Activated naive CD8-positive, alpha-beta T cell treated with anti-CD3 and anti-CD28 coated beads, Interleukin-2, amount 10 ng/mL, durations not matched to agents 7 days and 5 days (primary cell): ENCODE measurements around the gene ELK4. TPM values are rescaled to one million over a fixed set of nuclear protein-coding genes. Genes with fewer than 3 reads are reported as not detected.

ENCODE experiments used
- ATAC-seq: fragments of 150-1000 bp; cut with Tn5 transposase; one replicate; pipeline ENCODE4 v1.10.0; 2021; ENCODE audit warnings: low read depth, moderate library complexity
- POLR2A ChIA-PET: fragments of 350-600 bp; sonication (Branson Sonifier 250); formaldehyde crosslinking; loops from one replicate; lab custom pipeline; 2021; ENCODE audit warnings: antibody characterized with exemption; lab: Charles Lee
- DNase-seq: peaks from one replicate; pipeline ENCODE4 v3.0.0; 2021
- H3K27ac Mint-ChIP-seq: one replicate; pipeline ENCODE4 v1.8.0; 2022; ENCODE audit warnings: mild to moderate bottlenecking, mixed read lengths
- H3K27me3 Mint-ChIP-seq: one replicate; pipeline ENCODE4 v1.8.0; 2022; ENCODE audit warnings: mild to moderate bottlenecking, moderate library complexity, mixed read lengths
- H3K36me3 Mint-ChIP-seq: one replicate; pipeline ENCODE4 v1.8.0; 2021; ENCODE audit warnings: mild to moderate bottlenecking, mixed read lengths
- H3K4me1 Mint-ChIP-seq: one replicate; pipeline ENCODE4 v1.8.0; 2021; ENCODE audit warnings: mixed read lengths
- H3K4me3 Mint-ChIP-seq: one replicate; pipeline ENCODE4 v1.8.0; 2022; ENCODE audit warnings: mild to moderate bottlenecking, moderate library complexity, mixed read lengths
- H3K9me3 Mint-ChIP-seq: one replicate; pipeline ENCODE4 v1.8.0; 2021; ENCODE audit warnings: mixed read lengths
- total RNA-seq, 2 experiments: library from RNA; stranded (reverse); gene quantifications; one replicate each; pipeline ENCODE4 v1.2.3, GENCODE V29; 2021

ELK4 gene
- total RNA-seq, 2 experiments from 2014 or later: 124 to 141 TPM

DNA sequence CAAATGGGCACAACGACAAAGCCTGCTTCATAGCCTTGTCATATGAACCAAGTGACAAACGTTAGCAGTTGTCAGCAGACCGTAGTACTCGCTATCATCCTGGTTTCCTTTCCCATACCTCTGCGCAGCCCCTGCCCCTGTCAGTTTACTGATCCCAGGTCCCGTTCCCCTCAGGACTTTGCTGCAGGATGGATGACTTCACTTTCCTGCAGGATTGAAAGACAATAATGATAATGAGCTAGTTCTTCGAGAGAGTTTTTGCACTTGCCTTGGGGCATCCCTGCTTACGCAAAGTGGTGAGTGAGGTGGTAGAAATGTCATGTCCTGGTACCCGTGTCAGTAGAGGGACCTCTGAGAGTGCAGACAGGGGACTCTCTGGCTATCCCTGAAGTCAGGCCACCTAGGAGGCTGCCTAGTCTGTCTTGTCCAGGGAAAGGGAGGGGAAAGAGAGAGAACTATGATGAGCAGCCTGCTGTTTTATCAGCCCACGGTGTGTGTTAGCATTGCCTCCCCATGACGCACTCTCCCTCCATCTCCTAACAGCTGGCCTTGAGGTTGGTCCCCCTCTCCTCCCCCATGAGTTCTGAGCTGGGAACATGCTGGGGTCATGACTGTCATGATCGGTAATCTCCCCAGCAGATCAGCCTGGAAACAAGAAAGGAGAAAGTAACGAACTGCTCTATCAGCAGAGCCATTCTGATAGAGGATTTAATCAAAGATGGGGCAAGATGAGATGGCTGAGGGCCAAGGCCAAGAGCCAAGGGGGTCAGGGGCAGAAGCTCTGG lies 53.7 kb downstream of the ELK4 start:
- no peaks in the 10 kb centered on the region for H3K36me3 Mint-ChIP-seq
- H3K9me3 Mint-ChIP-seq: no peaks in the 10 kb centered on the region
- peaks cover 12% of the 10 kb centered on the region for H3K4me1 Mint-ChIP-seq
- H3K27ac Mint-ChIP-seq: no peak overlapping the region
- no peak overlapping the region for H3K4me3 Mint-ChIP-seq
- POLR2A ChIA-PET: no interaction called here
- H3K27me3 Mint-ChIP-seq: peaks cover 10% of the 10 kb centered on the region
- ATAC-seq: no peak
- no peak for DNase-seq

DNA sequence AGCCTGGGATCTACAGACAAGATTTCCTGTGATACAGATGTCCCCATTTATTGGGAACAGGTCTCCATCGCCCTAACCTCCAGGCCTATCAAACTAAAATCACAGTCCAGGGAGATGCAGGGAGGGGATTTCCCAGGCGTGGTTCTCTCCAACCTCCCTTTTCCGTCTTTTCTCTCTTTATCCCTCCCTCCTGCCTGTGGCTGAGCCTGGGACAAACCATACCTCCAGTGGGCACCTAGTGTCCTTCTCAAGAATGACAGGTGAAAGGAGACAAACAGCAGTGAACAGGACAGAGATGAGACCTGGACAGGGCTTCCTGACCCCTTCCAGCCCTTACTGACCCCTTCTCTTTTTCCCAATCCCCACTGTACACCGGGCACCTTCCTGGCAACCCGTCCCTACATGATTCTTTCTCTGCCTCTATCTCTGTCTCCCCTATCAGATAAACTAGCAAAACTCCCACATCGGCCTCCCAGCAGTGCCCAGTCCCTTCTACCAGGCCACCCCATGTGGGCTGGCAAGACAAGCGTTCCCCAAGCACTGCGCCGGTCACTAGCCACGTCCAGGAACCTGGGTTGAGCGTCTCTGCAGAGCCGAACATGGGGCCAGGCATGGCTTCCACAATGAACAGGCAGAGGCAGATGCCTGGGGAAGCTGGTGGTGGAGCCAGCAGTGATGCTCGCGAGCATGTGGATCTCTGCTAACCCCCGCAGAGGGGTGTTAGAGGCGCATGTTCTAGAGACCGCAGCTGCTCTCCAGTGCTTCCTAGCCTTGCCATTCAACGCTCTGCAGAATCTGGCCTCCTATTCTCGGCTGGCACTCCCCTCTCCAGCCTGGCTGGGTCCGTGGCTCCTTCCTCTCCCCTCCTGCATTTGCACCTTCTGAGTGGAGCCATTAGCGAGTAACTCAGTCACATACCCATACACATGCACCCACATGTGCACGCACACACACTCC lies 54.7 kb downstream of the ELK4 start:
- POLR2A ChIA-PET: interaction anchor here (1.2 kb wide), 1 partner anchor 31 kb away, joined by 3 read pairs; no protein-coding TSS in a partner anchor
- peaks cover 16% of the 10 kb centered on the region for H3K27me3 Mint-ChIP-seq
- peaks cover 3% of the 10 kb centered on the region for H3K4me1 Mint-ChIP-seq
- no peaks in the 10 kb centered on the region for H3K9me3 Mint-ChIP-seq
- no peak for ATAC-seq
- no peak overlapping the region for H3K27ac Mint-ChIP-seq
- no peak for DNase-seq
- H3K4me3 Mint-ChIP-seq: no peak overlapping the region
- H3K36me3 Mint-ChIP-seq: no peaks in the 10 kb centered on the region

DNA sequence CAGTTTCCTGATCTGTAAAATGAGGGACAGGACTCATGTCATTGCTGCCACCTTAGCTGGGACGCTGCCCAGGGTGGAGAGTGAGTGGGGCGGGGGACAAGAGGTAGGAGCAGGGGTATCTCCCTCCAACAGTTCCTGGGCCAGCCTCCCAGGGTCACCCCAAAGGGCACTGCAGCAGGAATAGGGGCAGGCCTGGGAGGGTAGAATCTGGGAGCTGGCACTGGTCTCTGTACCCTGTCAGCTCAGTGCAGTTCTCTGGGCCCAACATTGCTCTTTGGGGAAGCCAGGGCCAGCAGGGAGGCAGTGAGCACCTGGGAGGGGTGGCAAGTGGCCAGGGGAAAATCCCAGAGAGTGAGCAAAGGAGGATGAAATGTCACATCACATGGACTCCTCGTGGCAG lies 55.8 kb downstream of the ELK4 start:
- Mint-ChIP-seq H3K4me3 (no peak overlapping the region), H3K27ac (no peak overlapping the region), H3K36me3 (no peaks in the 10 kb centered on the region), H3K9me3 (no peaks in the 10 kb centered on the region), H3K4me1 (no peaks in the 10 kb centered on the region), H3K27me3 (peaks cover 21% of the 10 kb centered on the region)
- DNase-seq (no peak), ATAC-seq (no peak)
- POLR2A ChIA-PET: interaction anchor here (1.2 kb wide), 1 partner anchor 30 kb away, joined by 3 read pairs; no protein-coding TSS in a partner anchor

DNA sequence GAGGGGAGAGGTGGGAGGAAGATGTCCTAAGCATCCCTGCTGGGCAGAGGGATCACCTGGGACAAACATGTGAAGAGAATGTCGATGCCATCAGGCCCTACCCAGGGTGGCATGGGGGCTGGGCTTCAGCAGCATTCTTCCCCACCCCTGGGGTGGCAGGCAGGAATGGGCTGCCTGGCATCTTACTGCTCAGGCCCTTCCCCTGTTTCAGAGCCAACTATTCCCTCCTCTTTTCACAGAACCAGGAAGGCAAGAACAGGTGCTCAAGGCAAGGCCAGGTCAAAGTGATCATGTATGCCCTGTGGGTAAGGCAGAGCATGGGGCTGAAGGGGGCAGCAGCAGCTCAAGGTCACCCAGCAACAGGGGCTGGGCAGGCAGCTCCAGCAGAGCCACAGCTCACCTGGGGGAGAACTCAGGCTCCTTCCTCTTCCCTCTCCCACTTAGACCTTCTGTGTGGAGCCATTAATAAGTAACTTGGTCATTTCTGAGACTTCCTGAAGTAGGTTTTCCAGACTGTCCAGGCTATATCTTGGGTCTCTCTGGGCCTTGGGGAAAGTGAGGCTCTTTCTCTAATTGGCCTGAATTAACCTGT lies 56.4 kb downstream of the ELK4 start:
- Mint-ChIP-seq H3K4me1 (no peaks in the 10 kb centered on the region), H3K27ac (no peak overlapping the region), H3K27me3 (peaks cover 27% of the 10 kb centered on the region), H3K36me3 (no peaks in the 10 kb centered on the region), H3K4me3 (no peak overlapping the region), H3K9me3 (no peaks in the 10 kb centered on the region)
- DNase-seq (no peak), ATAC-seq (no peak)
- POLR2A ChIA-PET: interaction anchor here (1.2 kb wide), 1 partner anchor 29 kb away, joined by 3 read pairs; no protein-coding TSS in a partner anchor

DNA sequence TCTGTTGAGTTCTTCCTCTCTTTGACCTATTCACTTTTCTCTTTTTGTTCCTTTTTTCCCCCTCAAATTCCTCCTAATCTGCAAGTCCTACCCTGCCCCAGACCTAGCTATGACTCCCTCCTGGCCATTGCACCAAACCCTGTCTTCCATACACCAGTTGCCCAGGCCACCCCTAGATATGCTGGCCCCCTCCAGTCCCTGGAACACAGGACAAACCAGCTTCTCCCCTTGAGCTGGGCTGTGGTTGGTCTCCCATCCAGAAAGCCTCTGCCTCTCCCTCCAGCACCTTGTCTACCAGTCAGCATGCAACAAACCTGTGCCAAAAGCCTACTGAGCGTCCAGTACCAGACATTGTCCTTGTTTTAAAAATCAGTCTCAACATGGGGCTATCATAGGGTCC lies 59.4 kb downstream of the ELK4 start:
- Mint-ChIP-seq H3K27ac (no peak overlapping the region), H3K4me3 (no peak overlapping the region), H3K27me3 (peaks cover 47% of the 10 kb centered on the region), H3K9me3 (no peaks in the 10 kb centered on the region), H3K36me3 (no peaks in the 10 kb centered on the region), H3K4me1 (peaks cover 2% of the 10 kb centered on the region)
- ATAC-seq (no peak), DNase-seq (no peak)
- POLR2A ChIA-PET: no interaction called here

DNA sequence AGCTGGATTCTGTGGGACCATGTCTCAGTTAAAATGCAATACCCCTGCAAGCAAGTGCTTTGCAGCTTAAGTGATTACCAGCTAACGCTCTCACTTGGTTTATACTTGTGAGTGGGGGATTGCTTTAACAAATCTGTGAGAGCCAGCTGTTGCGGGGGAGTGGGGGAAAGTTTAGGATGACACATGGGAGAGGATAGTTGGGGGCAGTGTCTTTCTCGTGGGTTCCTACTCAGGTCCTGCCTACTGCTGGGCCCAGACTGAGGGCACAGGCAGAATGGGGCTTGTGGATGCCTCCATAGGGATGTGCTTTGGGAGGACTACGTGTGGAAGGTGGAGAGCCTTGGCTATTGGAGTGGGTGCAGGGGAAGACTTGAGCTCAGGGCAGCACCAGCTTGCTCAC lies 60.1 kb downstream of the ELK4 start:
- DNase-seq (no peak), ATAC-seq (no peak)
- POLR2A ChIA-PET: no interaction called here
- H3K9me3 Mint-ChIP-seq: no peaks in the 10 kb centered on the region
- no peak overlapping the region for H3K27ac Mint-ChIP-seq
- H3K36me3 Mint-ChIP-seq: no peaks in the 10 kb centered on the region
- peaks cover 54% of the 10 kb centered on the region for H3K27me3 Mint-ChIP-seq
- H3K4me1 Mint-ChIP-seq: peaks cover 2% of the 10 kb centered on the region
- H3K4me3 Mint-ChIP-seq: no peak overlapping the region

DNA sequence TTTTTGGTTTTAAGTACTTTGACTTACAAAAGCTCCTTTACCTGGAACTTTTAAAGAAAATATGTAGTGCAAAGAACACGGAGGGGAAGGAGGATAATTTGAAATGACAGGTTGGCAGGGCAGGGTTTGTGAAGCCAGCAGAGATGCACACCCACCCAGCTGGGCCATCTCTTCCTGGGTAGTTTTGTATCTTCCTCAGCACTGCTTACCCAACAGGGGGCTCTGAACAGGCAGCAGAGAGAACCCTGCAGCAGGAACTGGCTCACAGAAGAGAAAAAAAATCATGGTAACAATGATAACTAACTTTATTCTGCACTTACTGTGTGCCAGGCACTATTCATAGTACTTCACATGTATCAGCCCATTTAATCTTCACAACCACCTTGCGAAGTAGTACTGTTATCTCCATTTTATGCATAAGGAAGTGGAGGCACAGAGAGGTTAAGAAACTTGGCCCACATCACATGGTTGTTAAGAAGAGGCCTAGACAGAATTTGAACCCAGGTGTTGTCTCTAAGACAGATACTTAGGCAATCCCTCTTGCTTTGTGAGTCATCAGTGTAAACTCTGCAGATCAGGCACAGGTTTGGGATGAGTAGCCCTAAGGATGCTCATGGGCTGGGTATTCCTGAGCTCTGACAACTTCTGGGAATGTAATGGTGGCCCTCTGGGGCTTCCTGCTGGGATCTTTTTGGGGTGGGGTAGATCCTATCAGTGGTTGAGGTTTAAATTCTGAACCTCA lies 60.8 kb downstream of the ELK4 start:
- DNase-seq (no peak), ATAC-seq (no peak)
- Mint-ChIP-seq H3K36me3 (no peaks in the 10 kb centered on the region), H3K27ac (no peak overlapping the region), H3K9me3 (no peaks in the 10 kb centered on the region), H3K27me3 (peaks cover 61% of the 10 kb centered on the region), H3K4me3 (no peak overlapping the region), H3K4me1 (peaks cover 2% of the 10 kb centered on the region)
- POLR2A ChIA-PET: no interaction called here

DNA sequence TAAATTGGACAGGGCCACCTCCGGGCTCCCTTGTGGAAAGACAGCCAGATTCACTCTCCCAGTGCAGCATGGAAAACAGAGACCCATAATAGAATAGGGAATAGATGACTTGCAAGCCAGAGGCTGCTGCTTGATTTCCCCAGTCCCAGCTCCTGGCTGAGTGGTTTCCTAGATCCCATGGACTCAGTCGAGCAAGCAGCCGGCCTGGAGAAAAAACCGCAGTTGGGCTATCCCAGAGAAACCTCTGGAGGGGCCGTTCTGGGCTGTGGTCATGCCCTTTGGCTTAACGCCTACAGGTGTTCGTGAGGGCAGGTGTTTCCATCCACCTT lies 61.7 kb downstream of the ELK4 start:
- H3K4me3 Mint-ChIP-seq: no peak overlapping the region
- no peak overlapping the region for H3K27ac Mint-ChIP-seq
- DNase-seq: no peak
- peaks cover 2% of the 10 kb centered on the region for H3K4me1 Mint-ChIP-seq
- H3K9me3 Mint-ChIP-seq: no peaks in the 10 kb centered on the region
- POLR2A ChIA-PET: no interaction called here
- H3K36me3 Mint-ChIP-seq: no peaks in the 10 kb centered on the region
- H3K27me3 Mint-ChIP-seq: peaks cover 68% of the 10 kb centered on the region
- ATAC-seq: no peak

DNA sequence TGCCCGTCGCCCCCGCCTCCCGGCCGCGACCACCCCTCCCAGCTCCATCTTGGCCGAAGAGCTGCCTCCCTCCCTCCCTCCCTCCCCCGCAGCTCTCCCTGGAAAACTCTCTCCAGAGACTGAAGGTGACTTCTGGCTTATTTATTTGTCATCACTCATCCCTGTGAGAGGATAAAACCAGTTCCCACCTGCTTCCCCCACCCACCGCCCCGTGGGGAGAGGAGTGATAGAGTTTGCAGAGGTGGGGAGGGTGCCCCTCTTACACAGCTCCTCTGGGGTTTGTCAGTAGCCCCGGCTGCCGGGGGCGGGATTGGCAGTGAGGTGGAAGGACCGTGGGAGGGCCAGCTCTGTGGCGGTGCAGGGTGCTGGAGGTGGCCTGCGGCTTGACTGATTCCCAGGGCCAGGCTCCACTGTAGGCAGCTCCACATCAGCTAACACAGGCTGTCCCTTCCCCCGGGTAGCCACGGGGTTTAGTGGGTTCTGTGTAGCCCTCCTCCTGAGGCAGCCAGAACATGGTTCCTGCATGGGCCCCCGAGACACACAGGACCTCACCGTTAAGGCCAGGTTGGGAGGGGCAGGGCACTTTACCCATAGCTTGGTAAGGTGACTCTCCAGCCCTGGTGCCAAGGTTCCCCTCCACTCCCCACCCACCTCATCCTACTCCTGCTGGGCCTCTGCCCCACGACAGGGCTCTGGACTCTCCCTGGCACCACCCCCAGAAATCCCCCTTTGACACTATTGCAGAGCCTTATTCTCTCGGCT lies 62.2 kb downstream of the ELK4 start:
- Mint-ChIP-seq H3K36me3 (no peaks in the 10 kb centered on the region), H3K4me3 (no peak overlapping the region), H3K27me3 (peaks cover 69% of the 10 kb centered on the region), H3K4me1 (peaks cover 2% of the 10 kb centered on the region), H3K9me3 (no peaks in the 10 kb centered on the region), H3K27ac (no peak overlapping the region)
- no peak for DNase-seq
- POLR2A ChIA-PET: no interaction called here
- no peak for ATAC-seq

DNA sequence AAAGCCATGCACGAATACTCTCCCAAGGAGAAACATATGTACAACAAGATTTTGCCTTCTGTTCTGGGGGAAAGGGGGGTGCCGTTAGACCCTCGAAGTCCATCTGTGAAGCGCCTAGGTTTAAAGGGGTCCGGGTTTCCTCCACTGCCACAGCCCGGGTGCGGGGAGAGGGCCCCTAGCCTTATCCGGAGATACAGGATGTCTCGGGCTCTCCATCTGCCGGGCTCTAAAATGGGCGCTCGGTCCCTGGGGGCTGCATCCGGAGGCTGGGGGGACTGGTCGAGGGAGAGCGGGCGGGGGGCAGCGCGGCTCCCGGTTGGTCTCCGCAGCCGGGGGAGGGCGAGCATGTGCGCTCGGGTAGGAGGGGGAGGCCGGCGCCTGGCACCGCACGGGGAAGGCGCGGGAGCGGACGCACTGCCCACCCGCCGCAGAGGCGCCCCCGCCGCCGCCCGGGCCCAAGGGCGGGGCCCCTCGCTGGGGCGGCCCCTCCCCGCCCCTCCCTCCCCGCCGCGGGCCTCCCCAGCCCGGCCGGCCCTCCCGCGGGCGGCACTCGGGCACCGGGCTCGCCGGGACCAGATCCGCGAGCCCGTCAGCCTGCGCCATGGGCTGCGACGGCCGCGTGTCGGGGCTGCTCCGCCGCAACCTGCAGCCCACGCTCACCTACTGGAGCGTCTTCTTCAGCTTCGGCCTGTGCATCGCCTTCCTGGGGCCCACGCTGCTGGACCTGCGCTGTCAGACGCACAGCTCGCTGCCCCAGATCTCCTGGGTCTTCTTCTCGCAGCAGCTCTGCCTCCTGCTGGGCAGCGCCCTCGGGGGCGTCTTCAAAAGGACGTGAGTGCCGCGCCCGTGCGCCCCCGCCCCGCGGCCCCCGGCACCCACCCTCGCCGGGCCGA lies 63.1 kb downstream of the ELK4 start:
- DNase-seq (no peak), ATAC-seq (peak; percentile 53)
- no peaks in the 10 kb centered on the region for H3K36me3 Mint-ChIP-seq
- peak overlapping the region; percentile 55 for H3K4me3 Mint-ChIP-seq
- no peaks in the 10 kb centered on the region for H3K9me3 Mint-ChIP-seq
- POLR2A ChIA-PET: no interaction called here
- H3K4me1 Mint-ChIP-seq: peaks cover 2% of the 10 kb centered on the region
- H3K27ac Mint-ChIP-seq: no peak overlapping the region
- peaks cover 68% of the 10 kb centered on the region for H3K27me3 Mint-ChIP-seq

DNA sequence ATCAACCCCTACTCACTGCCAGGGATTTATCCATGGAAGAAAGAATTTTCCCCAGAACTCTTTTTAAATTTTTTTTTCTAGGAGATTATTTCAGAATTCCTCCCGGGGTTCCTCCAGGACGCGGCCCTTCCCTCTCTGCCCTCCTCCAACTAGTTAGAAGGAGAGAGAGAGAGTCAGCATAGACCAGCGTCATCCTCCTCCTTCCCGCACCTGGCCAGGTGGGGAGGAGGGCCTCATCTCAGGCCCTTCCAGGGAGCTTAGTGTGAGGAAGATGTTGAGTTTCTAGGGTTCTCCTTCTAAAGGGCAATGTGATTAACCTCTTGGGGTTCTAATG lies 63.7 kb downstream of the ELK4 start:
- Mint-ChIP-seq H3K27ac (no peak overlapping the region), H3K4me3 (peak overlapping the region; percentile 30), H3K4me1 (peaks cover 2% of the 10 kb centered on the region), H3K27me3 (peaks cover 66% of the 10 kb centered on the region), H3K36me3 (no peaks in the 10 kb centered on the region), H3K9me3 (no peaks in the 10 kb centered on the region)
- ATAC-seq (no peak), DNase-seq (no peak)
- POLR2A ChIA-PET: no interaction called here

DNA sequence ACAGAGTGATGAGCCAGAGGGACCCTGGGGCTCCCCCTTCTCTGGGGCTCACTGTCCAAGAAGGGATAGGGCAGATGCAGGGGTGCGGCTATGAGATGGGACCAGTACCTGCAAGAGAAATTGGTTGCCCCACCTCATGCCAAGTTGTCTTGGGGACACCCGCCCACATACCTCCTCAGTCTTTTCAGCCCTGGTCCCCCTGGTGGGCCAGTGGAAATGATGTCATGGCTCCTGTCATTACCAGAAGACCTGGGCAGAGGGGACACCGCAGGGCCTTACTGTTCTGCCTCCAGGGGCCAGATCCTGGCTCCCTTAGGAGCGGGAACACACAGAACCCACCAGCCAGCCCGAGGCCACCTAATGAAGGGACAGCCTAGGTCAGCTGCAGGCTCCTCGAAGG lies 64.1 kb downstream of the ELK4 start:
- DNase-seq: no peak

More for the DNA sequence above, 64.1 kb downstream of the ELK4 start:
- no peaks in the 10 kb centered on the region for H3K9me3 Mint-ChIP-seq
- peaks cover 66% of the 10 kb centered on the region for H3K27me3 Mint-ChIP-seq
- H3K4me3 Mint-ChIP-seq: no peak overlapping the region
- no peaks in the 10 kb centered on the region for H3K36me3 Mint-ChIP-seq
- peaks cover 2% of the 10 kb centered on the region for H3K4me1 Mint-ChIP-seq
- ATAC-seq: no peak
- H3K27ac Mint-ChIP-seq: no peak overlapping the region
- POLR2A ChIA-PET: no interaction called here
